LNCAP (cell line): ENCODE results near the gene PRRX2.

ENCODE experiments used
- TF ChIP-seq, protein P1 (sequence below): fragments of 450-650 bp; IDR thresholded peaks from 2 replicates; pipeline ENCODE4 v1.5.1; 2017; ENCODE audit warnings: mild to moderate bottlenecking

PRRX2 gene

DNA sequence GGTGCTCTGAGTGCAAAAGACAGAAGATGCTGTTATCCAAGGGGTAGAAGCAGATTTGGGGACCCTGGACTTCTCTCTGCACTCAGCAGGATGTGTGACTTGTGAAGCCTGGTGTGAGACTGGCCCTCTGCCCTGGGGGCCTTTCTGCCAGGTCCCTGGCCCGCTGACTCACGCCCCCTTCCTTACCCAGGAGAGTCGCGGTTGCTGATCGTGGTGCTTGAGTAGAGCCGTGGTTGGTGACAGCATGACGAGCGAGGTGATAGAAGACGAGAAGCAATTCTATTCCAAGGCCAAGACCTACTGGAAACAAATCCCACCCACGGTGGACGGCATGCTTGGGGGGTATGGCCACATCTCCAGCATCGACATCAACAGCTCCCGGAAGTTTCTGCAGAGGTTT, 33.0 kb upstream of the PRRX2 start:
- TF ChIP-seq, protein P1, sequence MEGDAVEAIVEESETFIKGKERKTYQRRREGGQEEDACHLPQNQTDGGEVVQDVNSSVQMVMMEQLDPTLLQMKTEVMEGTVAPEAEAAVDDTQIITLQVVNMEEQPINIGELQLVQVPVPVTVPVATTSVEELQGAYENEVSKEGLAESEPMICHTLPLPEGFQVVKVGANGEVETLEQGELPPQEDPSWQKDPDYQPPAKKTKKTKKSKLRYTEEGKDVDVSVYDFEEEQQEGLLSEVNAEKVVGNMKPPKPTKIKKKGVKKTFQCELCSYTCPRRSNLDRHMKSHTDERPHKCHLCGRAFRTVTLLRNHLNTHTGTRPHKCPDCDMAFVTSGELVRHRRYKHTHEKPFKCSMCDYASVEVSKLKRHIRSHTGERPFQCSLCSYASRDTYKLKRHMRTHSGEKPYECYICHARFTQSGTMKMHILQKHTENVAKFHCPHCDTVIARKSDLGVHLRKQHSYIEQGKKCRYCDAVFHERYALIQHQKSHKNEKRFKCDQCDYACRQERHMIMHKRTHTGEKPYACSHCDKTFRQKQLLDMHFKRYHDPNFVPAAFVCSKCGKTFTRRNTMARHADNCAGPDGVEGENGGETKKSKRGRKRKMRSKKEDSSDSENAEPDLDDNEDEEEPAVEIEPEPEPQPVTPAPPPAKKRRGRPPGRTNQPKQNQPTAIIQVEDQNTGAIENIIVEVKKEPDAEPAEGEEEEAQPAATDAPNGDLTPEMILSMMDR: no peak

- TF ChIP-seq, protein P1: no peak
These were observed 32.2 kb upstream of the PRRX2 start for GRCh38 chr9:129633207-129633606.

DNA sequence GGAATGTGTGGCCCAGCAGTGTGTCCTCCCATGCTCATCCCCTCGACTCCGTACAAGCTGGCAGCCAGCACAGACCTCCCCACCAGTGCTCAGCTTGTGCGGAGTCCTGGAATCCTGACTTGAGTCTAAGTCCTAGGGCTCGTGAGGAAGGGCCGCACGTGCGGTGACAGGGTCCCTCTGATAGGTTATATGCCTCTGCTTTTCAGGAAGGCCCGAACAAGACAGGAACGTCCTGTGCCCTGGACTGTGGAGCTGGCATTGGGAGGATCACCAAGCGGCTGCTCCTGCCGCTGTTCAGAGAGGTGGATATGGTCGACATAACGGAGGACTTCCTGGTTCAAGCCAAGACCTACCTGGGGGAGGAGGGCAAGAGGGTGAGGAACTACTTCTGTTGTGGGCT, 31.6 kb upstream of the PRRX2 start:
- TF ChIP-seq, protein P1: no peak

DNA sequence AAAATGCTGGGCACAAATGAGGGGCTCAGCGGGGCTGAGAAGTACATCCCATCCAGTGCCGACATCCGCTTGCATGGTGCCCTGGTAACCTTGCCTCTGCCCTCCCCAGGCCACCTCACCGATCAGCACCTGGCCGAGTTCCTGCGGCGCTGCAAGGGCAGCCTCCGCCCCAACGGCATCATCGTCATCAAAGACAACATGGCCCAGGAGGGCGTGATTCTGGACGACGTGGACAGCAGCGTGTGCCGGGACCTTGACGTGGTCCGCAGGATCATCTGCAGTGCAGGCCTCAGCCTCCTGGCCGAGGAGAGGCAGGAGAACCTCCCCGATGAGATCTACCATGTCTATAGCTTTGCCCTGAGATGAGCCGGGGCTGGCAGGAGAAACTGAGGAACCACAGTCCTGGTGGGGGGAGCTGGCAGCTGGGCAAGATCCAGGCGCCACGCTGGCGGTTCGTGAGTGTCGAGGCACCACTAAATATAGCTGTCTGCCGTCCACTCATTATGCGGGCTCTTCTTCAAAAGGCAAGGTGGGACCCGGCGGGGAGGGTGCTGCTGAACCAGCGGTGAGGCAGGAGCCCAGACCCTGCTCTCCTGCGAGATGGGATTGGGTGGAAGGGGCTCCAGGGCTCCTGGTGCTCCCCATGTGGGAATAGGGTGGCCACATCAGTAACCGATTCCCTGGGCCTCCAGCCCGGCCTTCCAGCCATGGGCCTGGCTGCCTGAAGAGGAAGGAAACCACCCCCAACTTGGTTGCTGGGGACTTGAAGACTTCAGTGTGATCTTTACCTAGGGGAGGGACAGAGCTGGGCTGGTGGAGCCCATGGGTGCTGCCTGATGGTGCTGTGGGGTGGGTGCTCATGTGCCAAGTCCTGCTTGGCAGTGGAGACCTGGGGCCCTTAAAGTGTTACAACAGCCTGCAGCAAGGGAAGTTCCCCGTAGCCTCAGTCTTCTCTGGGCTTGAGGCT, 30.1 kb upstream of the PRRX2 start:
- TF ChIP-seq, protein P1: no peak

DNA sequence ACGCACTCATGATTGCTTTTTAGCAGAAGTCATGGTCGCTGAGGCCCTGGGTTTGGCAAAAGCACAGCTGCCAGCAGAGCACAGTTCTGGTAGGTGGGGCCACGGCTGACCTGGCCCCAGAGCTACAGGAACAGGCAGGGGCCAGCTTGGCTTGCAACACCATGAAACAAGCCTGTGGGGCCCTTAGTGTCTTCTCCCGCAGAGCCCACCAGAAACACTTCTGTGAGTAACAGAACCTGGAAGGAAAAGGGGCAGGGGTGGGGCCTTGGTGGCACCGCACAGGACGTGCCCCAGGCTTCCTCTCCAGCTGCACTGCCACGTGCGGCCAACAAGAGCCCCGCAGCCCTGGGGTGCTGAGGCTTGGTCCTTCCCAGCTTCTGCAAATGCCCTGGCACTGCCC, 28.3 kb upstream of the PRRX2 start:
- TF ChIP-seq, protein P1: no peak

- TF ChIP-seq, protein P1: no peak
These were observed 27.6 kb upstream of the PRRX2 start for GRCh38 chr9:129637673-129638439.

GRCh38 chr9:129639034-129639630, 26.3 kb upstream of the PRRX2 start:
- TF ChIP-seq, protein P1: no peak
